Hepatocyte (in vitro differentiated cells): ENCODE data around the gene CCDC86. TPM values are rescaled to one million over a fixed set of nuclear protein-coding genes. Genes with fewer than 3 reads are reported as not detected.
A peak's percentile ranks its signal among the peaks of the same experiment; 100 is the strongest.

Experiments
- DNase-seq: peaks from one replicate; pipeline ENCODE4 v3.0.0-alpha.2; 2016; ENCODE audit warnings: low spot score
- H2AFZ ChIP-seq: fragments of 200-600 bp; sonication (generic); 2 replicates; pipeline ENCODE4 v1.6.0; 2016; ENCODE audit warnings: antibody characterized with exemption, mild to moderate bottlenecking
- H3K27ac ChIP-seq: fragments of 200-600 bp; sonication (generic); 2 replicates; pipeline ENCODE4 v1.5.1; 2016; ENCODE audit warnings: mild to moderate bottlenecking
- H3K27me3 ChIP-seq: fragments of 200-600 bp; sonication (generic); 2 replicates; pipeline ENCODE4 v1.6.1; 2016
- H3K36me3 ChIP-seq: fragments of 200-600 bp; sonication (generic); replicated peaks from 2 replicates; pipeline ENCODE4 v1.5.1; 2016; ENCODE audit warnings: low read depth; ENCODE audit not compliant: insufficient read depth
- H3K4me1 ChIP-seq: fragments of 200-600 bp; sonication (generic); 2 replicates; pipeline ENCODE4 v1.5.1; 2016; ENCODE audit warnings: mild to moderate bottlenecking, moderate library complexity; ENCODE audit not compliant: insufficient read depth
- H3K4me2 ChIP-seq: fragments of 200-600 bp; sonication (generic); 2 replicates; pipeline ENCODE4 v1.6.0; 2016
- H3K4me3 ChIP-seq: fragments of 200-600 bp; sonication (generic); 2 replicates; pipeline ENCODE4 v1.5.1; 2016; ENCODE audit warnings: mild to moderate bottlenecking
- H3K79me2 ChIP-seq: fragments of 200-600 bp; sonication (generic); 2 replicates; pipeline ENCODE4 v1.6.0; 2017; ENCODE audit warnings: mild to moderate bottlenecking
- H3K9me2 ChIP-seq: fragments of 200-600 bp; sonication (generic); replicated peaks from 2 replicates; pipeline ENCODE4 v1.6.0; 2017; ENCODE audit warnings: mild to moderate bottlenecking; ENCODE audit not compliant: insufficient read depth
- H3K9me3 ChIP-seq: fragments of 200-600 bp; sonication (generic); 2 replicates; pipeline ENCODE4 v1.5.1; 2016; ENCODE audit warnings: low read depth, mild to moderate bottlenecking
- H4K20me1 ChIP-seq: fragments of 200-600 bp; sonication (generic); 2 replicates; pipeline ENCODE4 v1.6.0; 2016; ENCODE audit warnings: mild to moderate bottlenecking; ENCODE audit not compliant: insufficient read depth, poor library complexity, severe bottlenecking
- CTCF ChIP-seq: fragments of 200-600 bp; sonication (generic); IDR thresholded peaks from 2 replicates; pipeline ENCODE4 v1.5.1; 2016; ENCODE audit warnings: antibody characterized with exemption, mild to moderate bottlenecking; ENCODE audit not compliant: poor library complexity
- EZH2 ChIP-seq: fragments of 200-600 bp; sonication (generic); IDR thresholded peaks from 2 replicates; pipeline ENCODE4 v1.6.1; 2016; ENCODE audit warnings: antibody characterized with exemption, mild to moderate bottlenecking, borderline replicate concordance
- EZH2phosphoT487 ChIP-seq: fragments of 200-600 bp; sonication (generic); IDR thresholded peaks from one replicate; pipeline ENCODE4 v1.6.1; 2018; ENCODE audit warnings: antibody characterized with exemption, mild to moderate bottlenecking, low read depth, moderate library complexity; ENCODE audit not compliant: unreplicated experiment, severe bottlenecking
- WGBS: methylation state at CpG from one replicate; pipeline ENCODE4 v1.1.6; 2016; ENCODE audit warnings: low lambda C conversion rate; ENCODE audit errors: missing lambda C conversion rate; 5-methylcytosine and 5-hydroxymethylcytosine counted together
- polyA plus RNA-seq: library from polyadenylated mRNA; unstranded; fragments of >200 nt; fragmentation: Nextera tagmentation; extraction: Ambion mirVana; gene quantifications from 2 replicates; pipeline ENCODE4 v1.2.1, GENCODE V29; 2016
- total RNA-seq: library from RNA; depleted of rRNA; stranded (reverse); fragments of >200 nt; gene quantifications from 2 replicates; pipeline ENCODE4 v1.2.3, GENCODE V29; 2014

CCDC86 gene
- total and polyA plus RNA-seq, 2 experiments from 2014 or later: 9.1 to 25.3 TPM

- Histone ChIP-seq H2AFZ (peak overlapping the region; percentile 92), H3K4me1 (peaks cover 23% of the 10 kb centered on the region), H3K27ac (peak overlapping the region; percentile 77), H3K9me2 (no peaks in the 10 kb centered on the region), H3K4me3 (no peak overlapping the region), H4K20me1 (no peaks in the 10 kb centered on the region), H3K4me2 (peak overlapping the region; percentile 73), H3K36me3 (no peaks in the 10 kb centered on the region), H3K27me3 (no peaks in the 10 kb centered on the region), H3K79me2 (peaks cover 25% of the 10 kb centered on the region), H3K9me3 (no peaks in the 10 kb centered on the region)
- no peak for DNase-seq
- TF ChIP-seq EZH2phosphoT487 (no peak), EZH2 (no peak), CTCF (no peak)
- 85% methylated on average over 14 of the region's 14 CpGs for WGBS
These were observed 1.2 kb upstream of the CCDC86 start for GRCh38 chr11:60840470-60841430.

GRCh38 chr11:60842668-60843600, 1.0 kb downstream of the CCDC86 start:
- Histone ChIP-seq H3K27ac (peak overlapping the region; percentile 63), H3K4me1 (peaks cover 23% of the 10 kb centered on the region), H3K4me2 (peak overlapping the region; percentile 92), H3K27me3 (no peaks in the 10 kb centered on the region), H2AFZ (peak overlapping the region; percentile 72), H3K9me3 (no peaks in the 10 kb centered on the region), H4K20me1 (no peaks in the 10 kb centered on the region), H3K4me3 (peak overlapping the region; percentile 76), H3K36me3 (no peaks in the 10 kb centered on the region), H3K79me2 (peaks cover 37% of the 10 kb centered on the region), H3K9me2 (no peaks in the 10 kb centered on the region)
- TF ChIP-seq EZH2 (no peak), EZH2phosphoT487 (no peak), CTCF (no peak)
- WGBS: 21% methylated on average over 23 of the region's 23 CpGs
- DNase-seq: no peak

GRCh38 chr11:60844045-60844869, 2.3 kb downstream of the CCDC86 start:
- Histone ChIP-seq H3K27ac (peak overlapping the region; percentile 42), H3K36me3 (no peaks in the 10 kb centered on the region), H3K4me3 (no peak overlapping the region), H3K9me2 (no peaks in the 10 kb centered on the region), H3K9me3 (no peaks in the 10 kb centered on the region), H3K79me2 (peaks cover 37% of the 10 kb centered on the region), H3K4me1 (peaks cover 23% of the 10 kb centered on the region), H4K20me1 (no peaks in the 10 kb centered on the region), H3K27me3 (no peaks in the 10 kb centered on the region), H3K4me2 (peak overlapping the region; percentile 92), H2AFZ (no peak overlapping the region)
- no peak for TF ChIP-seq EZH2
- TF ChIP-seq CTCF: no peak
- TF ChIP-seq EZH2phosphoT487: no peak
- 75% methylated on average over 10 of the region's 10 CpGs for WGBS
- DNase-seq: no peak
